HG03103 (cell line): ENCODE data around the gene MARCHF2.
"Not testable (repeated sequence)": the region's sequence is repeated elsewhere in the genome, so short reads cannot be mapped to it uniquely, and the experiment has no call there.

Source experiments
- ATAC-seq: cut with Tn5 transposase; IDR thresholded peaks from one replicate; pipeline ENCODE4 v1.9.1; 2021; ENCODE audit warnings: low read depth; ENCODE audit not compliant: unreplicated experiment

MARCHF2 gene

DNA sequence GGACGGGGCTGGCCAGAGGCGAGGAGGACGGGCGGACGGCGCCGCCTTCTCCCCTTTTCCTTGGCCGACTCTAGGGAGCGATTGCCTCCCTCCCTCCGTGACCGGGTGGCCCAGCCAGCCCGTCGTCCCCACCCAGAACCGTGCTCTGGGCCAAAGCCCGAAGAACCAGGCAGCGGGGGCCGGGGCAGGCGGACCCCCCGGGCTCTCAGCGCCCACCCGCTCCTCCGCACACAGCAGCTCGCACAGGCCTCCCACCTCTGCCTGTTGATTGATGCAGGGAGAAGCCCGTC lies 9.3 kb upstream of the MARCHF2 start:
- no peak for ATAC-seq

DNA sequence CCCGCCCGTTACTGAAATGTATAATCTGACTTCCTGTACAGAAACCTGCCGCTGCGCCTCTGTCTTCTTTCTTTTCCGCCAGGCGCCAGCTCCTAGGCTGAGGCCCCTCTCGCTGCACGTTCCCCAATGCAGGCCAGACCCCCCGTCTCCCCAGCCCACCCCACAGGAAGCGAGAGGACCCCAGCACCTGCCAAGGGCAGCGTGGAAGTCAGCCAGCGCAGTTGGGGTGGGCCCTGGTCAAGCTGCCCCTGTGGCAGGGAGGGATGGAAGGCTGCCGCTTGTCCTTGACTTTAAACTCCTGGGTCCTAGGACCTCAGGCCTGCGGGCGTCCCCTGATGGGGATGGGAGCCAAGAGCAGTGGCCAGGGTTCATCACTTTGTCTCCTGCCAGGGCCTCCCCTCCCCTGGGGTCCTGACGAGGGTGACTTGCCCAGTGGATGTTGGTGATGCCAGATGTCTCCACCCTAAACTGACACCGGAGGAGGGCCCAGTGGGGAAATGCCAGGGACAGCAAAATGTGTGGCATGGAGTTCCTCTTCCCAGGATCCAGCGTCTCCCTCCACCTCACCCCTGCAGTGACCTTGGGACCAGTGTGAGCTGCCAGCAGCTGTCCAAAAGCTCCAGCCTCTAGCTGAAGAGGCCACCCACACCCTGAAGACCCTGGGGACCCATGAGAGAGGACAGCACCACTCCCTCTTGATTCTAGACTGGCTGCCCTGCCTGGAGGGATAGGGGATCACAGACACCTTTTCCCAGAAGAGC lies 8.5 kb upstream of the MARCHF2 start:
- no peak for ATAC-seq

DNA sequence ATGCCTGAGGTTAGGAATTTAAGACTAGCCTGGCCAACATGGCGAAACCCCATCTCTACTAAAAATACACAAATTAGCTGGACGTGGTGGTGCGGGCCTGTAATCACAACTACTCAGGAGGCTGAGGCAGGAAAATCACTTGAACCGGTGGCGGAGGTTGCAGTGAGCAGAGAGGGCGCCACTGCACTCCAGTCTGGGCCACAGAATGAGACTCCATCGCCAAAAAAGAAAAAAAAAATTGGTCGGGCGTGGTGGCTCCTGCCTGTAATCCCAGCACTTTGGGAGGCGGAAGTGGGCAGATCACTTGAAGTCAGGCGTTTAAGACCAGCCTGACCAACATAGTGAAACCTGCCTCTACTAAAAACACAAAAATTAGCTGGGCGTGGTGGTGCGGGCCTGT lies 2.4 kb upstream of the MARCHF2 start:
- ATAC-seq, result not testable (repeated sequence)

DNA sequence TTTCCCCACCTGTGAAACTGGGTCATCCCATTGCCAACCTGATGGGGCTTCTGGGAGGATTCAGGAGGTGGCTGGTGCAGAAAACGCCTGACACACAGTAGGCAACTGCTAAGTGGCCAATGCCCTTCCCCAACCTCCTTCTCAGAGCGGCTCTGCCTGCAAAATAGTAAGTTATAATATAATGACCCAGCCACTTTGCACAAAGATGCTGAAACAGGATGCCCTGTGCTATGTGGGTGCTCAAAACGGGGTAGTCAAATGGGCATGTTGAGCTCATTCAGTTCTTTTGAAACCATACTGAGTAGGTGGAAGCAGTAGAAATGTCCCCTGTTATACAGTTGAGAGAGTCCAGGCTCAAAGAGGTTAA lies 507 bp downstream of the MARCHF2 start:
- no peak for ATAC-seq

DNA sequence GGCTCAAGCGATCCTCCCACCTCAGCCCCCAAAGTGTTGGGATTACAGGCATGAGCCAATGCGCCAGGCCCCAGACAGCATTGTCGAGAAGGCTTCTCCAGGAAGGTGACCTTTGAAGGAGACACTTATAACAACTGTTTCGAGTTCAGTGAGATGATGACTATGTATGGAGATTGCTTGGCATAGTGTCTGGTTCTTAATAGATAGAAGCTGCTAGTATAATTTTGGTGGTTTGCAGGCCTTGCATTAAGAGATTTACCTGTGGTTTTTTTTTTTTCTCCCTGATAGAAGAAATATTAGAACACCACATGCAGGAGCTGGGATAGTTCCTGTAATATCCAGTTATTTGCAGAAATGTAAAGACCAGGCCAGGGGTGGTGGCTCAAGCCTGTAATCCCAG lies 3.7 kb downstream of the MARCHF2 start:
- no peak for ATAC-seq

DNA sequence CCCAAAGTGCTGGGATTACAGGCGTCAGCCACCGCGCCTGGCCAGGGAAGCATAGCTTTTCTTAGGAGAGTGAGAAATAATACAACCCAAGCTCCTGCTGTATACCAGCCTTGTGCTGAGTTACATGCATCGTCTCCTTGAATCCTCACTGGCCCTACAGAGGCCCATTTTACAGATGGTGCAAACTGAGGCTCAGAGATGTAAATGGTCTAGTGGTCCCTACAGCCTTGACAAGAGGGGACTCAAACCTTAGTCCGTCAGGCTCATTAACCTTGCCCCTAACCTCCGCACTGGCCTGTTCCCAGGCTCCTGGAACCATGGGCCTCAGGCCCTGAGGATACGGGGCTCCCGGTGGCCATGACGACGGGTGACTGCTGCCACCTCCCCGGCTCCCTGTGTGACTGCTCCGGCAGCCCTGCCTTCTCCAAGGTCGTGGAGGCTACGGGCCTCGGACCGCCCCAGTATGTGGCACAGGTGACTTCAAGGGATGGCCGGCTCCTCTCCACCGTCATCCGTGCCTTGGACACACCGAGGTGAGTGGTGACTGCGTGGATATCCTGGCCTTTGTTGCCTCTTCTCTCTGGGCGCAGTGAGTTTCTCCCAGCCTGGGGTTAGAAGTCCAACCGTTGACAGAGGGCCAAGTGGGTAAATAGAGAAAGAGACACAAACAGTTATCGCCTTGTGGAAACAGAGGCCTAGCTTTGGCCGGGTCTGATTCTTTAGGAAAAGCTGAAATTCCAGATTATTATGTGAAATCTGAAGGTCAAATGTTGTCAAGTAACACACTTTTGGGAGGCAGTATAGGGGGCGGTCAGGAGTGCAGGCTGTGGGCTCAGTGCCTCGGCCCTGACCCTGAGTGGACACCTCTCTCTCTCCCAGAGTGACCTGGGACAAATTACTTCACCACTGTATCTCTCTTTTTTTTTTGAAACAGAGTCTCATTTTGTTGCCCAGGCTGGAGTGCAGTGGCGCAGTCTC lies 8.7 kb downstream of the MARCHF2 start:
- no peak for ATAC-seq

DNA sequence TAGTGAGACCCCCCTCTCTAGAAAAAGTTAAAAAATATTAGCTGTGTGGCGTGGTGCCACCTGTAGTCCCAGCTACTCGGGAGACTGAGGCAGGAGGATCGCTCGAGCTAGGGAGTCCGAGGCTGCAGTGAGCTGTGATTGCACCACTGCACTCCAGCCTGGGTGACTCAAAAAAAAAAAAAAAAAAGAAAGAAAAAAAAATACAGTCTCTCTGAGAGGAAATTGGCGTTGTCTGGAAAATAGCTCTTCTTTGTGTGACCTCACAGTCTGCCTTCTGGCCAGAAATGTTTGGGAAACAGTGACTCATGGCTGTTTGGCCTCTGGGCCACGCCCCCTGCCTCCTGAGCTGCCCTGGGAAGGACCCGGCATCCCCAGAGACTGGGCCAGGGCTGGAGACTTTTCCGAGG lies 10.7 kb downstream of the MARCHF2 start:
- ATAC-seq, result no peak

DNA sequence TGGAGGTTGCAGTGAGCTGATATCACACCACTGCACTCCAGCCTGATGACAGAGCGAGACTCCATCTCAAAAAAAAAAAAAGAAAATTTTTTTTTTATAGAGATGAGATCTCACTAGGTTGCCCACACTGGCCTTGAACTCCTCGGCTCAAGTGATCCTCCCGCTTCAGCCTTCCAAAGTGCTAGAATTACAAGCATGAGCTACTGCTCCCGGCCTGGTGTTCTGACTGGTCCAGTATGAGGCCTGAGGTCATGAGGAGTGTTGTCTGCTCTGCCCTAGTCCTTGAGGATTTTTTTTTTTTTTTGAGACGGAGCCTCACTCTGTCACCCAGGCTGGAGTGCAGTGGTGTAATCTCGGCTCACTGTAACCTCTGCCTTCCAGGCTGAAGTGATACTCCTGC lies 12.2 kb downstream of the MARCHF2 start:
- not testable (repeated sequence) for ATAC-seq

DNA sequence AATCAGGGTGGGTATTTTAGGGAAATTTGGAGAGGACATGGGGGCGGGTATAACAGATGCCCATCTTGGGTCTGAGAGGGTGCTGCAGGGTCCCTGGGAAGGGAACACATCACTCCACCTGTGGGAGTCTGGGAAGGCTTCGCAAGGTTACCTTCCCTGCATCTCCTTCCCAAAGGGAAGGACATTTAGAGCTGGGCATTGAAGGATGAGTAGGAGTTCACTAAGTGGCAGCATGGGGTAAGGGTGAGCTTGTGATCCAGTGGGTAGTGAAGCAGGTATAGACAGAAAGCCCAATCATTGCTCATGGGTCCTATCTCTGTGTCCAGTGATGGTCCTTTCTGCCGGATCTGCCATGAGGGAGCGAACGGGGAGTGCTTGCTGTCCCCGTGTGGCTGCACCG lies 13.2 kb downstream of the MARCHF2 start:
- ATAC-seq, result no peak

DNA sequence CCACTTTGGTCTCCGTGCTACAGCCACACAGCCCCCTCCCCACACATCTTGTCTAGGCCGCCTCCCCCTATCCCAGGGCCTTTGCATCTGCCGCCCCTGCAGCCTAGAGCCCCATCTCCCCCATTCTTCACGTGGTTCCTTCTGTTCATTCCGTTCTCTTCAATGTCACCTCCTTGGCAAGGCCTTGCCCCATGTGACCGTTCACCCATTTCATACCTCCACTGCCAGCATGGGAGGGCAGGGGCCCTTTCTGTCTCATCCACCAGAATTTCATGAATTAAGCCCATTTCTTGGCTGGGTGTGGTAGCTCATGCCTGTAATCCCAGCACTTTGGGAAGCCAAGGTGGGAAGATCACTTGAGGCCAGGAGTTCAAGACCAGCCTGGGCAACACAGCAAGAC lies 15.9 kb downstream of the MARCHF2 start:
- ATAC-seq, result no peak

DNA sequence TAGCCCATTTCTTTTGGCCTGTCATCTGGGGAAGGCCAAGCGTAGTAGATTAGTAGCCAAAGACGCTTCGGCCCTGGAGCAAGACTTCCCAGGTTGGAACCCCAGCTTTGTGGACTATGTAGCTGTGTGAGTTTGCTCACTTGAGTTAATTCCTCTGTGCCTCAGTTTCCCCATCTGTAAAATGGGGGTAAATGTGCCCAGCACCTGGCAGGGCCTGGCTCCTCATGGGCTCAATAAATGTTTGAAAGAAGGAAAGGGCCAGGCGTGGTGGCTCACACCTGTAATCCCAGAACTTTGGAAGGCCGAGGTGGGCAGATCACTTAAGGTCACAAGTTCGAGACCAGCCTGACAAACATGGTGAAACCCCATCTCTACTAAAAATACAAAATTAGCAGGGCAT lies 16.7 kb downstream of the MARCHF2 start:
- no peak for ATAC-seq

DNA sequence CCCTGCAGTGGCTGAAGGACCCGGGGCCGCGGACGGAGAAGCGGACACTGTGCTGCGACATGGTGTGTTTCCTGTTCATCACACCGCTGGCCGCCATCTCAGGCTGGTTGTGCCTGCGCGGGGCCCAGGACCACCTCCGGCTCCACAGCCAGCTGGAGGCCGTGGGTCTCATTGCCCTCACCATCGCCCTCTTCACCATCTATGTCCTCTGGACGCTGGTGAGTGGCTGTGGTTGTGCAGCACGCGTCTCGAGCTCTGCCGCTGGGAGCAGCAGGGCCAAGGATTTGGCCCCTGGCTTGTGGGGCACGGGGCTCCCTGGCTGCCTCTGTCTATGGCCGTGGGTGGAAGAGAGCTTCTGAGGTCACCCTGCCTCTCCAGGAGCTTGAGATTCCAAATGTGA lies 17.5 kb downstream of the MARCHF2 start:
- no peak for ATAC-seq

DNA sequence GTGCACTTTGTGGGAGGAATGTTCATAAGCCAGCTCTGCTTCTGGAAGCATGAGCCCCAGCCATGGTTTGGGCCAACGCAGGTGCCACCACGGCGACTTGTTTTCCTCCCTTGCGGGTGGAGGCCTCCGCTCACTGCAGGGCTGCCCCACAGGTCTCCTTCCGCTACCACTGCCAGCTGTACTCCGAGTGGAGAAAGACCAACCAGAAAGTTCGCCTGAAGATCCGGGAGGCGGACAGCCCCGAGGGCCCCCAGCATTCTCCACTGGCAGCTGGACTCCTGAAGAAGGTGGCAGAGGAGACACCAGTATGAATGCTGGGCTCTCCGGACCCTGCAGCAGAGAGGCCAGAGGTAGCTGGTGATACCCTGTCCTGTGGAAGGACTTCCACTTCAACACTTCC lies 25.1 kb downstream of the MARCHF2 start:
- ATAC-seq, result no peak

DNA sequence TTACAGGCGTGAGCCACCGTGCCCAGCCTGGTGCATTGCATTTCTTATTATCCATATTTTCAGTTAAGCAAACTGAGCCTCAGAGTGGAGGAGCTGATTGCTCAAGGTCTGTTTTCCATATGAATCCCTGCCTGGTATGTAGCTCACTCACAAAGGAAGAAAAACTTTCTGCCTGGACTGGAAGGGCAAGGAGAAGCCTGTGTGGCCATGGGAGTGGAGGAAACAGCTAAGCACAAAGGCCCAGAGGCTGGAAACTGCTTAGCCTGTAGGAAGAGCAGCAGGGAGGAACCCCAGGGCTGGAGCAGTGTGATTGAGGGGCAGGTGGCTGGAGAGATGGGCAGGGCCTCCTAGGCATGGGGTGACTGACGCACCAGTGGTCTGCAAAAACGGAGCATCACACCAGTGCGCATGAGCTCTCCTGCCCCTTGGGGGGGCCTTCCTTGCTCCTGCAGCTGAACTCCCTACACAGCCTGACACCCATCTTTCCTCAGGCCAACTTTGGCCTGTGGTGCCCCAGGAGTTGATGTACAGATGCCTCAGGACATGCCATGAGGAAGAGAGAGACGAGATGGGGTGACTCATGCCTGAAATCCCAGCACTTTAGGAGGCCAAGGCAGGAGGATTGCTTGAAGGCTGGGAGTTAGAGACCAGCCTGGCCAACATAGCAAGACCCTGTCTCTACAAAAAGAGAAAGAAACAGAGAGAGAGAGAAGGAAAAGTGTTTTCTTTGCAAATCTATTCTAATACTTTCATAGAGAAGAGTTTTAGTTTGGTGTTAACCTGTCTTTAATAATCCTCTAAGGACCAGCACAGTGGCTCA lies 28.8 kb downstream of the MARCHF2 start:
- ATAC-seq, result no peak

DNA sequence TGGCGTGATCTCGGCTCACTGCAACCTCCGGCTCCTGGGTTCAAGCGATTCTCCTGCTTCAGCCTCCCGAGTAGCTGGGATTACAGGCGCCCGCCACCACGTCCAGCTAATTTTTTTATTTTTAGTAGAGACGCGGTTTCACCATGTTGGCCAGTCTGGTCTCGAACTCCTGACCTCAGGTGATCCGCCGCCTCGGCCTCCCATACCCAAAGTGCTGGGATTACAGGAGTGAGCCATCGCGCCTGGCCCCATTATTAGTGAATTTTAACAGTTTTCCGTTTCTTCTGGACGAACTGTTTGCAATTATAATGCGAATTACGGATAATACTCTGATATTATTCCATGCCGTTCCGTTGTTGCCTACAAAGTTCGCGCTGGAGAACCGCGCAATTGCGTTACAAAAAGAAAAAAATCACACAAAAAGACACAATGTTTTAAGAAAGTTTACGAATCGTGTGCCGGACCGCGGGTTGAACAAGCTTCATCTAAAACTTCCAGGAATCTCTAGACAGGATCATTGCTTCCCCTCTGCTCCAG lies 31.1 kb downstream of the MARCHF2 start:
- not testable (repeated sequence) for ATAC-seq

DNA sequence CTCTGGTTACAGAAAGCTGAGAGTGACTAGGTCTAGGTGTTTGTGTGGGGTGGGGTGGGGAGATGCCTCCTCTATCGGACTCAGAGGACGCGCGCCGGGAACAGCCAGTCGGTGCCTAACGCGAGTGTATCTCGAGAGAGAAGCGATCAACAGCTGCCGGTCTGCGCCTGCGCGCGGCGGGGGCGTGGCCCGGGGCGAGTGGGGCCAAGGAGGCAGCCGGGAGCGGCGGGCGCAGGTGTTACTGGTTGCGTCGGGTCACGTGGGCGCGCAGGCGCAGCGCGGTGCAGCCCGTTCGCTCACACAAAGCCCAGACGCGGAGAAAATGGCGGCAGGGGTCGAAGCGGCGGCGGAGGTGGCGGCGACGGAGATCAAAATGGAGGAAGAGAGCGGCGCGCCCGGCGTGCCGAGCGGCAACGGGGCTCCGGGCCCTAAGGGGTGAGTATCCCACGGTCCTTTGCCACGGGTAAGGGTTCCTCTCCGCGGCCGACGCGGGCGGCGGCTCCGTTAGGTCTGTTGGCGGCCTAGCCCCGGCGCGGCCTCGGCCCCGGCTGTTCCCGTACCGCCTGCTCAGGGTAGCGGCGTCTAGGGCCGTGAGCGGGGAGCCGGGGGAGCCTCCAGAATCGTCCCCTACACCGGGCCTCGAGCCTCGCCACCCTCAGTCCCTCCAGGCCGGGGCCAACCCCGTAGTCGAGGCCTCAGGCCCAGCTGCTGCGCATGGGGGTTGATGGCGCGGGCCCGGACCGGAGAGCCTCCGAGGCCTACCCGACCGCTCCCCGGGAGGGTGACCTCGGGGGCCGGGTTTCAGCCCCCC lies 31.8 kb downstream of the MARCHF2 start, which contains the start of gene HNRNPM:
HNRNPM (plus strand) TSS at position 299 of the 811 bp plus-strand sequence; CDS start at position 323, 24 bp downstream.
- peak; percentile 75 for ATAC-seq

DNA sequence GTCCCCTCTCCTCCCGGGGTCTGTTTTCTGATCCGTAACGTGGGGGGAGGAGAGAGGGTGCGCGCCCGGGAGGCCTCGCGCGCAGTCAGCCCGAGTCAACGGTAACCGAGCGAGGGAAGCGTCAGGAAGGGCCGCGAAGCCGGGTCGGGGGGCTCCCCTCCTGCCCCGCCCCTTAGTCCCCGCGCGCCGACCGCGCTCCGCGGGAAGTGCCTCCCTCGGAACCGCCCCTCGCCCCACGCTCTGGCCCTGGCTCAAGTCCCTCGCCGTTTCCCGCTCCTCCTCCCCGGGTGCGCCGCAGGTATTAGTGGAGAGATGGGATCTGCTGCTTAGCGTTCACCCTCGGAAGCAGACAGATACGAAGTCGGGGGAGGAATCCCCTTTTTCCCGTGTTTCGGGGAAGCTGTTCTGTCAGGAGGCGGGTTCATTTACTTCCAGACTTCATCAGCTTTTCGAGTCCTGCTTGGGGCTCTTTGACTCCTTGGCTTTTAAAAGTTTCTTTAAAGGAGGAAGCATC lies 32.4 kb downstream of the MARCHF2 start:
- ATAC-seq, result no peak

DNA sequence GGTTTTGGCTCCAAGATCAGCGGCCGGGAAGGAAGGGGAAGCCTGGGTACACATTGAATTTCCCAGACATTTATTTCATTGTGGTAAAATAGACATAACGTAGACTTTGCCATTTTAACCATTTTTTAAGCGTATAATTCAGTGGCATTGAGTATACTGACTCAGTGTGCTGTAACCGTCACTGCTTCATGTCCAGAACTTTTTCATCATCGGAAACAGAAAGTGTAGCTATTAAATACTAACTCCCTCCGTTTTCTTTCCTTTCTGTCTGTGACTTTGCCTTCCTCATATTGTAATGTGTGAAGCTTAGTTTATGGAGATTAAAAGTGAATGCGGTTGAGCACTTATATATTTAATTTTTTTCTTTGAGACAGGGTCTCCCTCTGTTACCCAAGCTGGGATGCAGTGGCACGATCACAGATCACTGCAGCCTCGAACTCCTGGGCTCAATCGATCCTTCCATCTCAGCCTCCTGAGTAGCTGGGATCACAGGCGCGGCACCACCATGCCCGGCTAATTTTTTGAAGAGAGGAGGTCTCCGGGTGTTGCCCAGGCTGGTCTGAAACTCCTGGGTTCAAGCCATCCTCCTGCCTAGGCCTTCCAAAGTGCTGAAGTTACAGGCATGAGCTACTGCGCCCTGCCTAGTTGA lies 33.1 kb downstream of the MARCHF2 start:
- no peak for ATAC-seq

DNA sequence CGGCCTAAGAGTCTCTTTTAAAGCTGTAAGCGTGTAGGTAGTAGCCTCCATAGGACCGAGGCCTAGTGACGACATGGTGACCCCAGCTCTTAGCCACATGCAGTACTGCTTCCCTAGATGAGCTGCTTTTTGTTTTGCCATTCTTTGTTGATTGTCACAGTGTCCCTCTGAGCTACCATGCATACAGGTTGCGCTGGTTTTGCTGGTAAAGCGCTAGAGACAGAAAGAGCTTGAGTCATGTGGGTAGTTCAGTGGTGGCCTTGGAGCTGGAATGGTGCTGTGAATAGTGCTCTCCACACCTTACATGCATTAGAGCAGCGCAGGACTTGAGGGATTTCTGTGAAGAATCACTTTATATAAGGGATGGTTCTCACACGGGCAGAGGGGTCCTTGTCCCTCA lies 36.7 kb downstream of the MARCHF2 start:
- ATAC-seq, result no peak
